GM19193 (cell line): ENCODE measurements around the gene PPP4R4.

Experiments used
- POLR2A ChIP-seq: IDR thresholded peaks from 4 replicates; pipeline ENCODE4 v1.6.1; 2011; ENCODE audit not compliant: insufficient read depth, insufficient read length; ENCODE audit errors: extremely low read depth

Gene PPP4R4

DNA sequence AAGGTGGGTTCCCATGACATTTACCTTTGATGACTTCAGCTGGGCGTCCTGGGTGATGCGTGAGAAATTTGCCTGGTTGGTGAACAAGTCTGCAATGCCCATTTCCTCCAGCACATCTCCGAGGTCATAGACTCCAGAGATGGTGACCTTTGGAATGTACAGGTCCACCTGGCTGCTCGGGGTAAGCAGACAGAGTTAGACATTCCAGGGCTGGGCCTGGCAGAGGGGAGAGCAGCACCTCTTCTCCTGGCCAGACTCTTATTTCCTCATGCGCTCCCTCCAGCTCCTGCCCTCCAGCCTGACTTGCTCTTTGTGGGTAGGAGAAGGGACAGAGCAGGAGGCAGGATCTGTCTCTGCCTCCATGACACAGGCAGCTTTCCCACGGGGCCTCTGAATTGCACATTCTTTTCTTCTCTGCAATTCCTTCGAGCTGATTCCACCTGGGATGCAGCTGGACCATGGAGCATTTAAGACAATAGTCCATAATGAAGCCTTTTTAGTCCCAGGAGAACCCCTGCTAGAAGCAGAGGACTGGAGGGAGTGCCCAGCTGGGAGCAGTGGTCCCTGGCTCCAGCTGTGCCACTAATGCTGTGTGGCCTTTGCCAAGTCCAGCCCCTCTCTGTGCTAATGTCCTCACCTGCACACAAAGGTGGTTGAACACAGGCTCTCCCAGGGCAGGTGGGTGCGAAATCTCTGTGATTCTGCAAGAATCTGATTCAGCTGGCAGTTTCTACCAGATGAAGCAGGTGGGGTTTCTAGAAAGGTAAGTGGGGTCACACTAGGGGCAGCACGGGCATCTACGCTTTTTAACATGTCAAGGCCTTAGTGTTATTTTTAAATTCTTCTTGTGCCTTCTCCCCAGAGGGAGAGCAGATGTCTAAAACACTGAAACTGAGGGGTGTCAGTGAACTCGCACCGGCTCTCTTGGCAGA, 132.2 kb downstream of the PPP4R4 start:
- no peak for TF ChIP-seq POLR2A

DNA sequence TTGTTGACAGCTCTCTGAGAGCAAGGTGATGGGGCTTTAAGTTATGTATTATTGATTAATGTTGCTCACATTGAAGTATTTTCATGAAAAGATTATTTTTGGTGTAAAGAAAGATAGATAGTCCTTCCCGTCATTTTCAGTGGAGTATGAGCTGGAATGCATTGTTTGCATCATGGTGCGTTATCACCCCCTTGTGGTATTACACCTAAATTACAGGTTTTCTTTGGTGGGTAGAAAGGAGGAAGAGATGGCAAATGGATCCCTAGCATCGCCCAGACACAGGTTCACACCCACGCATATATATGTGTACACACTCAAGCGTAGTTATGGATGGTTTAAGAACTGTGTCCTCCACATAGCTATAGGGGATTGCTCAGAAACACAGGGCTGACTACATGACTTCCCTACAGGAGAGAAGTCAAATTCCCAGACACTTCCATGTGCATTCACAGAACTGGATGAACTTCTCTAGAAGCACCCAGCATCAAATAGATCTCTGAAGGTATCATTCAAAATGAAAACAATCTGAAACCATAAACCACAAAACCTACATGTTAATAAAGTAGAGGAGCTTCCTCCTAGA, 133.4 kb downstream of the PPP4R4 start:
- no peak for TF ChIP-seq POLR2A

DNA sequence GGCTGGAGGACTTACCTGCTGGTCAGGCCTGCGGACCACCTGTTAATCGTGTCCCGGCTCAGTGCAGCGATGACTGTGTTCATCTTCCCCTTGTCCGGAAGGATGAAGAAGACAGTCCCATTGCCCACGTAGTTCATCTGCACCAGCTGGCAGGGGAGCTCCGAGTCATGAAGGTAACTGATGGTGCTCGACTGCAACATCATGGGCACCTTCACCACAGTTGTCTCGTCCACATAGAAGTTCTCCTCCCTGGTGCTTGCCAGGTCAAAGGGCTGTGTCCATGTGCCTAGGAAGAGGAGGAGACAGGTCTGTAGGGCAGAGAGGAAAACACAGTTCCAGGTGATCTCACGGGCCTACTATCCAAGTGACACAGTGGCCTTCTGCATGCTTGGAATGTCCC, 135.6 kb downstream of the PPP4R4 start:
- no peak for TF ChIP-seq POLR2A

DNA sequence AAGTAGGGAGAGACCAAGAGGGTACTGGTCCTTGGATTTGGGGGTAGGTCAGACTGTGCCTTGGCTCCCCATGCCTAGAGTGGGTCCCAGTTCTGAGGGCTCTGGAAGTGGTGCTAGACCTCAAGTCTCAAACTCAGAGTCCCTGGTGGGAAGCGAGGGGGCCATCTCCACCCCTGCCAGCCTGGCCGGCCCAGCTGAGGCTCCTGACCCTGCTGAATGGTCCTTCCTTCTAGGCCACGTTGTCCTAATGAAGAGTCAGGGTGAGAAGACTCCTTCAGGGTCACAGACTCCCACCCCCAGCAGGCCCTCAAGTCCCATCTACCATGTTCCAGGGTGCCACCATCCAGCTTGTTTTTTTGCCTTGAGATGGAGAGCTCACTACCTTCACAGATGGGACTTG, 136.1 kb downstream of the PPP4R4 start:
- TF ChIP-seq POLR2A: no peak

DNA sequence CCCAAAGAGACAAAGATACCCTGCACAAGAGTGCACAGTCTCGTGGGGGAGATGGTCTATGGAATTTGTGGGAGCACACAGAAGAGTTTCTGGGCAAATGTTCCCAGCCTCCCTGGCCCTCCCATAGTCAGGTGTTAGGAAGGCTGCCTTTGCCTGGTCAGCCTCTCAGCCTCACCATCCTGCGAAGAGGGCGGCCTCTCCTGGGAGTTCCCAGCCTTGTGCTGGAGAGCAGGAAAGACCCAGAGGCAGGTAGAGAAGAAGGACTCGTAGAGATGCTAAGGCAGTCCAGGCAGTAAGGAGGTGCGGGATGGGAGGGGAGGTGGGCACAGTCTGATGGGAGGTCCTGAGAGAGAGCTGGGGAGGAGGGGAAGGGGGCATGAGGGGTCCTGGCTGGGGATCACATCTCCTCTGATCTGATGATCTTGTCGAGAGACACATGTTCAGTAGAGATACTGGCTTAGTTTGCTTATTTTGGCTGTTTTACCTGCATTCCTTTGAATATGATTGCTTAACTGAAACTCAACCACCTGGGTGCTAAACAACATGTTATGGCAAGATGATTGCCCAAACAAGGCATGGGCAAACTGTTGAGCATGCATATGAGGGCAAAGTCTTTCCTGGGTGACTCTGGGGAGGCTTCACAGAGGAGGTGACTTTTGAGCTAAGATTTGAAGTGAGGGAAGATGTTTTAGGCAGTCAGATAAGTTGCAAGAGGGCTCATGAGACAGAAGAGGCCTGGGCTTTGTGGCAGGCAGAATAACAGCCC, 138.5 kb downstream of the PPP4R4 start:
- TF ChIP-seq POLR2A: no peak

DNA sequence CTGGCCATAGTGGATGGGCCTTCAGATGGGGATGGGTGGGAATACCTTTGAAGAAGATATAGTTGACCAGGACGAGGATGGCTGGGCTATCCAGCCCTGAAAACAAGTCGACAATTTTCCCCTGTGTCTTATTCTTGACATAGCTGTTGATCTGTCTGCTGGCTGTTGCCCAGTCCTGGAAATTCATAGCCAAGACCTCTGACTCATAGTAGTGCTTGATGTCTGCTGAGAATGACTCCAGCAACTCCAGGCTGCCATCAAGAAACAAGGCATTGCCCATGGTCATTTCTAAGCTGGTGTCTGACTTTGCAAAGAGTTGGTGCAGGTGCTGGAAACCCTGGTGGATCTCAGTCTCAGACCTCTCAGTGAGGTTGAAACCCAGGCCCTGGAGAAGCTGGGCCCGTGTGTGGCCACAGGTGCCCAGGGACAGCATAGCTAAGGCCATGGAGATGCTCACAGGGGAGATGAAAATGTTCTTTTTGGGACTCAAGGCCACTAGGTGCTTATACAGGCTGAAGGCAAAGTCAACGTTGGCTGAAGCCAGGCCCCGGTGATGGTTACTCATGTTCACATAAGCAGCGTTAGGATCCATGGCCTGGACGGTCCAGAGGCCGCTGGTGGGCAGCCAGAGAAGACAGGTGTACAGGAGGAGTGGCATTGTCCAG, 140.0 kb downstream of the PPP4R4 start:
- no peak for TF ChIP-seq POLR2A

DNA sequence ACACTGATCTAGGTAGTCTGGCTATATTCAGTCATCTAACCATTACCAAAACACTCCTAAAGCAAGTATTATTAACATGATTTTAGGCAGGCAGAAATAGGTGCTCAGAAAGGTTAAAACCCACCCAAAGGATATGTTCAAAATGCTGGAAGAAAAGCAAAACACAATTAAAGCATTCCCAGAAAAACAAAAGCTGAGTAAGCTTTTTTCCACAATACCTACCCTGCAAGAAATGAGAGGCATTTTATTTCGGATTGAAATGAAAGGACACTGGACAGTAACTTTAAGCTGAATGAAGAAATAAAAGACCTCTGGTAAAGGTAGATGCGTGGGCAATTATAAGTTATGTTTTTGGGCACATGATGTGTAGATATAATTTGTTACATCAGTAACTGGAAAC, 140.8 kb downstream of the PPP4R4 start:
- TF ChIP-seq POLR2A: no peak

DNA sequence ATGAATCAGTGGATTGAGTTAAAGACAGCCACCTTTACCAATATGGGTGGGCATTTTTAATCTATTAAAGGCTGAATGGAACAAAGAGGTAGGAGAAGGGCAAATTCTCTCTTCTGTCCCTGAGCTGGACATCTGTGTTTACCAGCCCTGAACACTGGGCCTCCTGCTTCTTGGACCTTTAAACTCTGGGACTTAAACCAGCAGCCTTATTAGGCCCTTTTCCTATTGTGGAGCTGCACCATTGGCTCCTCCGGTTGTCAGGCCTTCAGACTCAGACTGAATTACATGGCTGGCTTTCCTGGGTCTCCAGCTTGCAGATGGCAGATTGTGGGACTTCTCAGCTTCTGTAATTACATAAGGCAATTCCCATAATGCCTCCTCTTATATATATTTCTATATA, 142.6 kb downstream of the PPP4R4 start:
- TF ChIP-seq POLR2A: no peak

DNA sequence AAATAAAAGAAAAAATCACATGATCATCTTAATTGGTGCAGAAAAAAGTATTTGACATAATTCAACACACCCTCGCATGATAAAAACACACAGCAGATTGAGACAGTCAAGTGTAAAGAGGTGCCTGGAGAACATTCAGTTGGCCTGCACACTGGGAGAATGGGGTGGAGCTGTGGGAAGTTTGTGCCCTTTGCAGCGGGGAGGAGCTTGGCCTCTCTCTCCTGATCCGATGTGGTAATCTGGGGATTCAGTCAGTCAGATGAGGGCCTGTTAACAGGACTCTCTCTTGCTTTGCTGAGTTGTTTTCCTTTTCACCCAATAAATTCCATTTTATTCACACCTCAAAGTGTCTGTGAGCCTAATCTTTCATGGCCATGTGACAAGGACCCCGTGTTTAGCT, 143.1 kb downstream of the PPP4R4 start:
- no peak for TF ChIP-seq POLR2A

DNA sequence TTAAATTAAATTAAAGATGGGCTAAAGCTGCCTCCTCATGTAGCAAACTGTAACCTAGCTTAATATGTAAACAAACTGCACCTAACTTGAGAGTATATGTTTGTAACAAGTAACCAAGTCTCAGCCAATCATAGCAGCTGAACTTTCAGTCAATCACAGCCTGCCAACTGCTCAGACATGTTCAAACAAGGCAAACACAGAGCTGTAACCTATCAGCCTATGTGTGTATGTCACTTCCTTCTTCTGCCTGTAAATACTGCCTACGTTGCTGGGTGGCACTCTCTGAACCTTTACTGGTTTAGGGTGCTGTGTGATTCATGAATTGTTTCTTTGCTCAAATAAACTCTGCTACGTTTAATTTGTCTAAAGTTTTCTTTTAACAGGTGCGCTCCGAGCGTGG, 146.1 kb downstream of the PPP4R4 start:
- no peak for TF ChIP-seq POLR2A

DNA sequence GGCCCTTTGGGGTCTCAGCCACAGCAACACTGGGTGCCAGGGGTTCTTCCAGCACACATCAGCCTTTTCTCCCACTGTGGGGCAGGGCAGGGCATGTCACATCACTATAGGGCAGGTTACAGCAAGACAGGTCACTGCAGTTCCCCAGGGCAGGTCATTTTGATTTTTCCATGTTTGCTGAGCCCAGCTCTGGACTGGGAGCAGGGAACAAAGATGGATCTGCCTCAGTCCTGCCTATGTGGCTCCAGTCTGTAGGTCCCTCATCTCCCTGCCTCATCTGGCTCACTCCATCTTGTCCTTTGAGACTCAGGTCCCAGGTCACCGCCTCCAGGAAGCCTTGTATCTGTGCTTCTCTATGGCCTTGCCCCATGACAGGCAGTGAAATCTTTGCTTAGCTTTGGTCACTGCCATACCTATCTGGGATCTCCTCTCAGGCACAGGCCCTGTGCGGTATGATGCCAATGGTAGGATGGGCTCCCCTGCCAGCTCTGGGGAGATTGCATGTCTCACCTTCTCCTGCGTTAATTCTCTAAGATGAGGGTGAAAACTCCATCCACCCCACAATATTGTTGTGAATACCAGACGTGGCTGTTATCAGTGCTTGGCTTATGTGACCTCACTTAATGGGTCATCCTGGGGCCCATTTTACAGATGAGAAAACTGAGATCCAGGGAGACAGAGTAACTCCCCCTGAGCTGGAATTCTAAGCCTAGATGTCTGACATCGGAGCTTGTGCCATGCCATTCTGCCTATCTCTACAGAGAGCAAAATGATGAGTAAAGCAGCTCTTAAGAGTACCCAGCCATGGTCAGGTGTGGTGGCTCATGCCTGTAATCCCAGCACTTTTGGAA, 147.5 kb downstream of the PPP4R4 start:
- TF ChIP-seq POLR2A: no peak

DNA sequence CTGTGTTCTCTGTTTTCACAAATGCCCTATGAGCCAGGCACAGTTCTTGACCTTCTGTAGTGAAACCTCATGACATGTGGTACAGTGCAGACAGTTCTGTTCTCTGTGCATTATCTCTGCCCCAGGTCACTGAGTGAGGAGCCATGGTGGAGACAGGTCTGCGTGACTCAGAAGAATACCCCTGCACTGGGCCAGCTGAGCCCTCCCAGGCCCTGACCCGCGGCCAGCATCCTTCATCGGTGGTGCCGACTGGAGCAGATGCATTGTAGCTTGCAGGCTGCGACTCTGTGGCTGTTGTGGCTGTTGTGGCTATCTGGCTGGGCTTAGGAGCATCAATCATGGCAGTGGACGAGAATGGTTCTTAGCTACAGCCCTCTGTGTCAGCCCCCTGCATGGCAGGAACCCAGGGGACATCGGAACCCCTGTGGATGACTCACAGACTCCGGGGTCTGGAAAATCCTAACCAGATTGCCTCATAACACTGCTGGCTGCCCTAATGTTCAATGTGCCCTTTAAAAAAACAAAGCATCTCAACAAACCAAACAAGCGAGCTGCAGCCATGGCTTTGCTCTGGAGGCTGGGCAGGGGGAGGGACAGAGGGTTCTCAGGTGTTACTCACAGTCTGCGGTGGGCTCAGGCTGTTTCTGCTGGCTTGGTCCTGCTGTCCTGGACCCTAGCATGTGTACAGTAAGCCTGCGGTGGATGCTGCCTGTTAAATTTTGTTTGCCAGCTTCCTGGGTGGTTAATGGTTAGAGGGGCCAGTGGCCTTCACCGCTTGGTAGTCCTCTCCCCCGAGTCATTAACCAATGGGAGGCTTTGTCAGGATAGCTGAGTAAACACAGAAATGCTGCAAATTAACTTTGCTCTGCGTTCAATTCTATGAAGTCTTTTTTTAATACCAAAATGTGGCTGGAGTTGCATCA, 148.8 kb downstream of the PPP4R4 start, which contains the start of gene SERPINA6:
Gene SERPINA6, minus strand, starts transcription at position 689 of the 923 bp plus-strand sequence. CDS start 8,688 bp downstream, outside the sequence.
- TF ChIP-seq POLR2A: no peak

DNA sequence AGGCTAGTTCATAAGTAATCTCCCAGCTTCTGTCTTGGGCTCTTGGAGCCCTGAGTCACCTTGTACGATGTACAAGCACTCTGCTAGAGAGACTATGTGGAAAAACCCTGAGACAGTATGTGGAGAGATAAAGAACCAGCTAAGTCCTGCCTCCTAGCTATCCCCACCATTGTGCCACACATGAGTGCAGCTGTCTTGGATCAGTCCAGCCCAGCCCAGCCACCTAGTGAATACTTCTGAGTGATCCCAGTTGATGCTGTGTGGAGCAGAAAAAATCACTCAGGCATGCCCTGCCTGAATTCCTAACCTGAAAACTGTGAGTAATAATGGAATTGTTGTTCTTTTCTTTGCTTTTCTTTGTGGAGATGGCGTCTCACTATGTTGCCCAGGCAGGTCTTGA, 154.1 kb downstream of the PPP4R4 start:
- TF ChIP-seq POLR2A: no peak
